Measurements from ENCODE around the gene OTUD5.

Gene OTUD5

GRCh38 chrX:48908600-48908999 lies 48.8 kb downstream of the OTUD5 start:
- TF ChIP-seq CTCF (IDR thresholded peaks at IDR 0.05; ENCODE audit: extremely low read depth, missing control alignments), result no peak
- no peak for DNase-seq (ENCODE audit: low spot score)

- DNase-seq (ENCODE audit: low spot score), result no peak
- TF ChIP-seq CTCF (IDR thresholded peaks at IDR 0.05; ENCODE audit: extremely low read depth, missing control alignments), result no peak
Observed at GRCh38 chrX:48905090-48905790, 52.2 kb downstream of the OTUD5 start.

GRCh38 chrX:48904626-48905025 lies 52.8 kb downstream of the OTUD5 start:
- no peak for DNase-seq (ENCODE audit: low spot score)
- no peak for TF ChIP-seq CTCF (IDR thresholded peaks at IDR 0.05; ENCODE audit: extremely low read depth, missing control alignments)

GRCh38 chrX:48904180-48904579 lies 53.2 kb downstream of the OTUD5 start:
- TF ChIP-seq CTCF (IDR thresholded peaks at IDR 0.05; ENCODE audit: extremely low read depth, missing control alignments), result no peak
- DNase-seq (ENCODE audit: low spot score), result no peak

- TF ChIP-seq CTCF (IDR thresholded peaks at IDR 0.05; ENCODE audit: extremely low read depth, missing control alignments), result no peak
- DNase-seq (ENCODE audit: low spot score), result no peak
Observed at GRCh38 chrX:48903290-48903689, 54.1 kb downstream of the OTUD5 start.

- TF ChIP-seq CTCF (IDR thresholded peaks at IDR 0.05; ENCODE audit: extremely low read depth, missing control alignments), result no peak
- DNase-seq (ENCODE audit: low spot score), result no peak
Observed at GRCh38 chrX:48902776-48903175, 54.6 kb downstream of the OTUD5 start.

- DNase-seq (ENCODE audit: low spot score), result no peak
- TF ChIP-seq CTCF (IDR thresholded peaks at IDR 0.05; ENCODE audit: extremely low read depth, missing control alignments), result no peak
Observed at GRCh38 chrX:48902135-48902534, 55.3 kb downstream of the OTUD5 start.

All from GM20000 (cell line).